WTC11 (cell line): ENCODE measurements around the gene CCNG2.

Experiments
- MYBL2 ChIP-seq: sonication (generic); formaldehyde crosslinking; IDR thresholded peaks from 2 replicates; pipeline ENCODE4 v1.8.1; 2023; ENCODE audit warnings: mild to moderate bottlenecking, moderate library complexity, missing genetic modification reagents
- ZNF317 ChIP-seq: sonication (generic); formaldehyde crosslinking; IDR thresholded peaks from 2 replicates; pipeline ENCODE4 v1.8.1; 2023; ENCODE audit warnings: low read depth, mild to moderate bottlenecking, moderate library complexity, missing genetic modification reagents, borderline replicate concordance
- TF ChIP-seq, protein P1 (sequence below): fragments of 200-600 bp; IDR thresholded peaks from 2 replicates; pipeline ENCODE4 v1.8.0; 2022; ENCODE audit warnings: antibody characterized with exemption
- TF ChIP-seq, protein P2 (sequence below): sonication (generic); formaldehyde crosslinking; IDR thresholded peaks from 2 replicates; pipeline ENCODE4 v1.8.1; 2023; ENCODE audit warnings: mild to moderate bottlenecking, missing genetic modification reagents
- TF ChIP-seq, protein P3 (sequence below): sonication (generic); formaldehyde crosslinking; IDR thresholded peaks from 2 replicates; pipeline ENCODE4 v1.8.1; 2022; ENCODE audit warnings: missing genetic modification reagents, borderline replicate concordance
- TF ChIP-seq, protein P4 (sequence below): fragments of 250-450 bp; sonication (Bioruptor Pico); IDR thresholded peaks from 2 replicates; pipeline ENCODE4 v1.9.0; 2021; ENCODE audit warnings: mild to moderate bottlenecking
- TF ChIP-seq, protein P5 (sequence below): sonication (generic); formaldehyde crosslinking; conservative IDR thresholded peaks from 2 replicates; pipeline ENCODE4 v1.8.1; 2023; ENCODE audit warnings: mild to moderate bottlenecking, low read depth, missing genetic modification reagents, moderate library complexity
- TF ChIP-seq, protein P6 (sequence below): sonication (generic); formaldehyde crosslinking; conservative IDR thresholded peaks from 2 replicates; pipeline ENCODE4 v1.8.1; 2022; ENCODE audit warnings: mild to moderate bottlenecking, missing genetic modification reagents

DNA sequence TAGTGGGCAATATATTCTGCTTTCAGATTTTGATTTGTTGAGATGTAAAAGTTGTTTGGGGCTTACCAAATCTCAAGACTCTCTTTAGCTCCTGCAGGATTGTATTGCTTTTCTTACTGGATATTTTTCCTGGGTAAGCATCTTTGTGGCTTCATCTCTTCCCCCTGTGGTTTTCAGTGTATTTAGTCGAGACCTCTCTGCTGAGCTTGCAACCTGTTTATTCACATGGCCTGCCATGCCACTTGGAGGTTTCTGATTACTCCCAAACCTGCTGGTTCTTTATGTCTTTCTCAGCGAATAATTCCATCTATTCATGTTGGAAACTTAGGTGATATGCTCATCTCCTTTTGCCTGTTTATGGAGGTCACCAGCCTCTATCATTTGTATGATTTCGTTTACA, 10.9 kb downstream of the CCNG2 start:
- TF ChIP-seq MYBL2 (no peak), ZNF317 (CRISPR knock-in tag) (no peak)
- TF ChIP-seq, protein P1, sequence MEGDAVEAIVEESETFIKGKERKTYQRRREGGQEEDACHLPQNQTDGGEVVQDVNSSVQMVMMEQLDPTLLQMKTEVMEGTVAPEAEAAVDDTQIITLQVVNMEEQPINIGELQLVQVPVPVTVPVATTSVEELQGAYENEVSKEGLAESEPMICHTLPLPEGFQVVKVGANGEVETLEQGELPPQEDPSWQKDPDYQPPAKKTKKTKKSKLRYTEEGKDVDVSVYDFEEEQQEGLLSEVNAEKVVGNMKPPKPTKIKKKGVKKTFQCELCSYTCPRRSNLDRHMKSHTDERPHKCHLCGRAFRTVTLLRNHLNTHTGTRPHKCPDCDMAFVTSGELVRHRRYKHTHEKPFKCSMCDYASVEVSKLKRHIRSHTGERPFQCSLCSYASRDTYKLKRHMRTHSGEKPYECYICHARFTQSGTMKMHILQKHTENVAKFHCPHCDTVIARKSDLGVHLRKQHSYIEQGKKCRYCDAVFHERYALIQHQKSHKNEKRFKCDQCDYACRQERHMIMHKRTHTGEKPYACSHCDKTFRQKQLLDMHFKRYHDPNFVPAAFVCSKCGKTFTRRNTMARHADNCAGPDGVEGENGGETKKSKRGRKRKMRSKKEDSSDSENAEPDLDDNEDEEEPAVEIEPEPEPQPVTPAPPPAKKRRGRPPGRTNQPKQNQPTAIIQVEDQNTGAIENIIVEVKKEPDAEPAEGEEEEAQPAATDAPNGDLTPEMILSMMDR, result no peak
- TF ChIP-seq, protein P2, sequence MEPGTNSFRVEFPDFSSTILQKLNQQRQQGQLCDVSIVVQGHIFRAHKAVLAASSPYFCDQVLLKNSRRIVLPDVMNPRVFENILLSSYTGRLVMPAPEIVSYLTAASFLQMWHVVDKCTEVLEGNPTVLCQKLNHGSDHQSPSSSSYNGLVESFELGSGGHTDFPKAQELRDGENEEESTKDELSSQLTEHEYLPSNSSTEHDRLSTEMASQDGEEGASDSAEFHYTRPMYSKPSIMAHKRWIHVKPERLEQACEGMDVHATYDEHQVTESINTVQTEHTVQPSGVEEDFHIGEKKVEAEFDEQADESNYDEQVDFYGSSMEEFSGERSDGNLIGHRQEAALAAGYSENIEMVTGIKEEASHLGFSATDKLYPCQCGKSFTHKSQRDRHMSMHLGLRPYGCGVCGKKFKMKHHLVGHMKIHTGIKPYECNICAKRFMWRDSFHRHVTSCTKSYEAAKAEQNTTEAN, result no peak
- TF ChIP-seq, protein P3, sequence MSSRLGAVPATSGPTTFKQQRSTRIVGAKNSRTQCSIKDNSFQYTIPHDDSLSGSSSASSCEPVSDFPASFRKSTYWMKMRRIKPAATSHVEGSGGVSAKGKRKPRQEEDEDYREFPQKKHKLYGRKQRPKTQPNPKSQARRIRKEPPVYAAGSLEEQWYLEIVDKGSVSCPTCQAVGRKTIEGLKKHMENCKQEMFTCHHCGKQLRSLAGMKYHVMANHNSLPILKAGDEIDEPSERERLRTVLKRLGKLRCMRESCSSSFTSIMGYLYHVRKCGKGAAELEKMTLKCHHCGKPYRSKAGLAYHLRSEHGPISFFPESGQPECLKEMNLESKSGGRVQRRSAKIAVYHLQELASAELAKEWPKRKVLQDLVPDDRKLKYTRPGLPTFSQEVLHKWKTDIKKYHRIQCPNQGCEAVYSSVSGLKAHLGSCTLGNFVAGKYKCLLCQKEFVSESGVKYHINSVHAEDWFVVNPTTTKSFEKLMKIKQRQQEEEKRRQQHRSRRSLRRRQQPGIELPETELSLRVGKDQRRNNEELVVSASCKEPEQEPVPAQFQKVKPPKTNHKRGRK (CRISPR knock-in tag), result no peak
- TF ChIP-seq, protein P4, sequence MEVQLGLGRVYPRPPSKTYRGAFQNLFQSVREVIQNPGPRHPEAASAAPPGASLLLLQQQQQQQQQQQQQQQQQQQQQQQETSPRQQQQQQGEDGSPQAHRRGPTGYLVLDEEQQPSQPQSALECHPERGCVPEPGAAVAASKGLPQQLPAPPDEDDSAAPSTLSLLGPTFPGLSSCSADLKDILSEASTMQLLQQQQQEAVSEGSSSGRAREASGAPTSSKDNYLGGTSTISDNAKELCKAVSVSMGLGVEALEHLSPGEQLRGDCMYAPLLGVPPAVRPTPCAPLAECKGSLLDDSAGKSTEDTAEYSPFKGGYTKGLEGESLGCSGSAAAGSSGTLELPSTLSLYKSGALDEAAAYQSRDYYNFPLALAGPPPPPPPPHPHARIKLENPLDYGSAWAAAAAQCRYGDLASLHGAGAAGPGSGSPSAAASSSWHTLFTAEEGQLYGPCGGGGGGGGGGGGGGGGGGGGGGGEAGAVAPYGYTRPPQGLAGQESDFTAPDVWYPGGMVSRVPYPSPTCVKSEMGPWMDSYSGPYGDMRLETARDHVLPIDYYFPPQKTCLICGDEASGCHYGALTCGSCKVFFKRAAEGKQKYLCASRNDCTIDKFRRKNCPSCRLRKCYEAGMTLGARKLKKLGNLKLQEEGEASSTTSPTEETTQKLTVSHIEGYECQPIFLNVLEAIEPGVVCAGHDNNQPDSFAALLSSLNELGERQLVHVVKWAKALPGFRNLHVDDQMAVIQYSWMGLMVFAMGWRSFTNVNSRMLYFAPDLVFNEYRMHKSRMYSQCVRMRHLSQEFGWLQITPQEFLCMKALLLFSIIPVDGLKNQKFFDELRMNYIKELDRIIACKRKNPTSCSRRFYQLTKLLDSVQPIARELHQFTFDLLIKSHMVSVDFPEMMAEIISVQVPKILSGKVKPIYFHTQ (CRISPR knock-in tag), result no peak
- TF ChIP-seq, protein P5, sequence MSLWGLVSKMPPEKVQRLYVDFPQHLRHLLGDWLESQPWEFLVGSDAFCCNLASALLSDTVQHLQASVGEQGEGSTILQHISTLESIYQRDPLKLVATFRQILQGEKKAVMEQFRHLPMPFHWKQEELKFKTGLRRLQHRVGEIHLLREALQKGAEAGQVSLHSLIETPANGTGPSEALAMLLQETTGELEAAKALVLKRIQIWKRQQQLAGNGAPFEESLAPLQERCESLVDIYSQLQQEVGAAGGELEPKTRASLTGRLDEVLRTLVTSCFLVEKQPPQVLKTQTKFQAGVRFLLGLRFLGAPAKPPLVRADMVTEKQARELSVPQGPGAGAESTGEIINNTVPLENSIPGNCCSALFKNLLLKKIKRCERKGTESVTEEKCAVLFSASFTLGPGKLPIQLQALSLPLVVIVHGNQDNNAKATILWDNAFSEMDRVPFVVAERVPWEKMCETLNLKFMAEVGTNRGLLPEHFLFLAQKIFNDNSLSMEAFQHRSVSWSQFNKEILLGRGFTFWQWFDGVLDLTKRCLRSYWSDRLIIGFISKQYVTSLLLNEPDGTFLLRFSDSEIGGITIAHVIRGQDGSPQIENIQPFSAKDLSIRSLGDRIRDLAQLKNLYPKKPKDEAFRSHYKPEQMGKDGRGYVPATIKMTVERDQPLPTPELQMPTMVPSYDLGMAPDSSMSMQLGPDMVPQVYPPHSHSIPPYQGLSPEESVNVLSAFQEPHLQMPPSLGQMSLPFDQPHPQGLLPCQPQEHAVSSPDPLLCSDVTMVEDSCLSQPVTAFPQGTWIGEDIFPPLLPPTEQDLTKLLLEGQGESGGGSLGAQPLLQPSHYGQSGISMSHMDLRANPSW (CRISPR knock-in tag), result no peak
- TF ChIP-seq, protein P6, sequence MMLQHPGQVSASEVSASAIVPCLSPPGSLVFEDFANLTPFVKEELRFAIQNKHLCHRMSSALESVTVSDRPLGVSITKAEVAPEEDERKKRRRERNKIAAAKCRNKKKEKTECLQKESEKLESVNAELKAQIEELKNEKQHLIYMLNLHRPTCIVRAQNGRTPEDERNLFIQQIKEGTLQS (CRISPR knock-in tag), result no peak
